ENCODE results near the gene EGLN1.

EGLN1 gene

DNA sequence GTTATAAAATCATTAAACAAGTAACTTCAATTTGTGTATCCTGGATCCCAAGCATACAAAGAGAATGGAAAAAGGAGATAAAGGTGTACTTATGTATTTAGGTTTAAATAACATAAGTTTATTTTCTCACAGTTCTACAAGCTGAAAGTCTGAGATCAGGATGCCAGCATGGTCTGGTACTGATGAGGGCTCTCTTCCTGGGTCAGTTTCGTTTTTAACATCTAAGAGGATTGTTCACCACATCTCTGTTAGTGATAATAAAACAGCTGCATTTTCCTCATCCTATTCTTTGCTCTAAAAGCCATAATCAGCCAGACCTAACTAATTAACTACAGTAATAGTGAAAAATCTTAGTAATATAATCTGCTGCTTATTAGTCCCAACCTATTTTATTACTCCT, 5.2 kb downstream of the EGLN1 start:
- no peak for DNase-seq (ENCODE audit: extremely low read depth, insufficient read length)
- H3K36me3 ChIP-seq (ENCODE audit: control insufficient read depth, insufficient read depth, low read length): no peaks in the 10 kb centered on the region
- TF ChIP-seq, protein P1, sequence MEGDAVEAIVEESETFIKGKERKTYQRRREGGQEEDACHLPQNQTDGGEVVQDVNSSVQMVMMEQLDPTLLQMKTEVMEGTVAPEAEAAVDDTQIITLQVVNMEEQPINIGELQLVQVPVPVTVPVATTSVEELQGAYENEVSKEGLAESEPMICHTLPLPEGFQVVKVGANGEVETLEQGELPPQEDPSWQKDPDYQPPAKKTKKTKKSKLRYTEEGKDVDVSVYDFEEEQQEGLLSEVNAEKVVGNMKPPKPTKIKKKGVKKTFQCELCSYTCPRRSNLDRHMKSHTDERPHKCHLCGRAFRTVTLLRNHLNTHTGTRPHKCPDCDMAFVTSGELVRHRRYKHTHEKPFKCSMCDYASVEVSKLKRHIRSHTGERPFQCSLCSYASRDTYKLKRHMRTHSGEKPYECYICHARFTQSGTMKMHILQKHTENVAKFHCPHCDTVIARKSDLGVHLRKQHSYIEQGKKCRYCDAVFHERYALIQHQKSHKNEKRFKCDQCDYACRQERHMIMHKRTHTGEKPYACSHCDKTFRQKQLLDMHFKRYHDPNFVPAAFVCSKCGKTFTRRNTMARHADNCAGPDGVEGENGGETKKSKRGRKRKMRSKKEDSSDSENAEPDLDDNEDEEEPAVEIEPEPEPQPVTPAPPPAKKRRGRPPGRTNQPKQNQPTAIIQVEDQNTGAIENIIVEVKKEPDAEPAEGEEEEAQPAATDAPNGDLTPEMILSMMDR (IDR thresholded peaks at IDR 0.05; ENCODE audit: insufficient read depth, low read length, poor library complexity, severe bottlenecking): no peak
- no peak overlapping the region for H3K4me3 ChIP-seq (replicated peaks; ENCODE audit: low read depth, low read length)
- H3K27me3 ChIP-seq (replicated peaks; ENCODE audit: control insufficient read depth, insufficient read depth, low read length): no peaks in the 10 kb centered on the region

DNA sequence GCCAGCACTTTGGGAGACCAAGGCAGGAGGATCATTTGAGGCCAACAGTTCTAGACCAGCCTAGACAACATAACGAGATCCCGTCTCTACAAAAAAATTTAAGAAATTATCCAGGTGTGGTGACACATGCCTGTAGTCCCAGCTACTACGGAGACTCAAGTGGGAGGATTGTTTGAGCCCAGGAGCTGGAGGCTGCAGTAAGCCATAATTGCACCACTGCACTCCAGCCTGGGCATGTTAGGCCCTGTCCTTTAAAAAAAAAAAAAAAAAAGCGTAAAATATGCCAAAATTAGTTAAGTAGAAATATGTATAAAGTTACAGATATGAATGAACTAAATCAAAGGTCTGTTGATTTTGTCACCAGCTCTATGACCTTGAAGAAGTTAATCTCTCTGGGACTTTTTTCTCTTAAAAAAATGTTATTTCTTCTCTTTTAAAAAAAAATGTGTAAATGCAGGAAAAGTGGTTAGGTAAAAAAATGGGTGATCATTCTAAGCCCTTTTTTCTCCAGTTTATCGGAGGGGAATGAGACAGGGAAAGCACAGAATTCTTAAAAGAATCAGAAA, 7.0 kb downstream of the EGLN1 start:
- Histone ChIP-seq H3K36me3 (ENCODE audit: control insufficient read depth, insufficient read depth, low read length) (no peaks in the 10 kb centered on the region), H3K27me3 (replicated peaks; ENCODE audit: control insufficient read depth, insufficient read depth, low read length) (no peaks in the 10 kb centered on the region), H3K4me3 (replicated peaks; ENCODE audit: low read depth, low read length) (no peak overlapping the region)
- DNase-seq (ENCODE audit: extremely low read depth, insufficient read length): no peak
- TF ChIP-seq, protein P1 (IDR thresholded peaks at IDR 0.05; ENCODE audit: insufficient read depth, low read length, poor library complexity, severe bottlenecking): no peak

DNA sequence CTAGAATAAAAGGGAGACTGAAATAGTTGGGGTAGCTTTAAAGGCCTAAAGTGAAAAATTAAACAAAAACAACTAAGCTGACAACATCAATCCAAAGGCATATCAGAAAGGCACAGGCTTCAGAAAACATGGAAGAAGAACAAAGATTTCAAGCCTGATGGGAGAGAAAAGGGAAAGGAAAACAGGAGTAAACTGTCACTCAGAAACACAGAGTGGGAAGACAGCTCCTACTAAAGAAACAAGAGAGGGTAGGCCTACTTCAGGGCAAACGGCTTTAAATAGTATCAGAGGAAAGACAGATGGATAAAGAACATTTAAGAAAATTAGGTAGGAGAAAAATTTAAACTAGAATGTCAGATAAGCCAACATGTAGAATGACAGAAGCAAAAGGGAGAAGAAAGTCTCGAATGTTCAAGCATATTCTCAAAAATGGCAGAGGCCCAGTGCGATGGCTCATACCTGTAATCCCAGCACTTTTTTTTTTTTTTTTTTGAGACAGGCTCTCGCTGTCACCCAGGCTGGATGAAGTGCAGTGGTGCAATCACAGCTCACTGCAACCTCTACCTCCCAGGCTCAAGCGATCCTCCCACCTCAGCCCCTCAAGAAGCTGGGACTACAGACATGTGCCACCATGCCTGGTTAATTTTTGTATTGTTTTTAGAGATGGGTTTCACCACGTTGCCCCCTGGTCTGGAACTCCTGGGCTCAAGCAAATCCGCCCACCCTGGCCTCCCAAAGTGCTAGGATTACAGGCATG, 7.6 kb downstream of the EGLN1 start:
- H3K4me3 ChIP-seq (replicated peaks; ENCODE audit: low read depth, low read length): no peak overlapping the region
- no peaks in the 10 kb centered on the region for H3K36me3 ChIP-seq (ENCODE audit: control insufficient read depth, insufficient read depth, low read length)
- no peaks in the 10 kb centered on the region for H3K27me3 ChIP-seq (replicated peaks; ENCODE audit: control insufficient read depth, insufficient read depth, low read length)
- TF ChIP-seq, protein P1 (IDR thresholded peaks at IDR 0.05; ENCODE audit: insufficient read depth, low read length, poor library complexity, severe bottlenecking): no peak
- no peak for DNase-seq (ENCODE audit: extremely low read depth, insufficient read length)

DNA sequence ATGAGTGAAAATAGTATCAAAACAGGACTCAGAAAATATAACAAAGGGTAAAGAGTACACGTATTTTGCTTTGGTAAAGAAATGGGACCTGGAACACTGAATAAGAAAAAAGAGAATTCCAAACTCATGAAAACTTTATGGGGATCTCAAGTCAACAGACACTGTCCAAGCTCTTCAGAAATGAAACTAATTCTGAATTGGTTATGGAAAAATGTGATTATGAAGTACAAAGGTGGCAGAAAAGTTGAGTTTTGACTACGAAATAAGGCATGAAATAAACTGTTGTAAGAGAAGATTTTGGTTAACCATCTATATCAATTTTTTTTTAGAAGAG, 8.4 kb downstream of the EGLN1 start:
- TF ChIP-seq, protein P1 (IDR thresholded peaks at IDR 0.05; ENCODE audit: insufficient read depth, low read length, poor library complexity, severe bottlenecking): no peak
- Histone ChIP-seq H3K36me3 (ENCODE audit: control insufficient read depth, insufficient read depth, low read length) (no peaks in the 10 kb centered on the region), H3K27me3 (replicated peaks; ENCODE audit: control insufficient read depth, insufficient read depth, low read length) (no peaks in the 10 kb centered on the region), H3K4me3 (replicated peaks; ENCODE audit: low read depth, low read length) (no peak overlapping the region)
- no peak for DNase-seq (ENCODE audit: extremely low read depth, insufficient read length)

DNA sequence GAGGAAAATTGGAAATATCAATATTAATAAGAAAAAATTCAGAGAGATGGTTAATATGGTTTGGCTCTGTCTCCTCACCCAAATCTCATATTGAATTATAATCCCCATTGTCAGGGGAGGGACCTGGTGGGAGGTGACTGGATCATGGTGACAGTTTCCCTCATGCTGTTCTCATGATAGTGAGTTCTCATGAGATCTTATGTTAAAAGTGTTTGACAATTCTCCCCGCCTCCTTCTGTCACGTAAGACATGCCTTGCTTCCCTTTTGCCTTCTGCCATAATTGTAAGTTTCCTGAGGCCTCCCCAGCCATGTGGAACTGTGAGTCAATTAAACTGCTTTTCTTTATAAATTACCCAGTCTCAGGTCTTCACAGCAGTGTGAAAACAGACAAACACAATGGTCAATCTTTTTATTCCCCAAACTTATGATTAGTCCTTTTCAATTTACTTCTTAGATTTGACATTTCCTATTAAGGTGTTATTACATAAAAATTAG, 11.0 kb downstream of the EGLN1 start:
- no peaks in the 10 kb centered on the region for H3K27me3 ChIP-seq (replicated peaks; ENCODE audit: control insufficient read depth, insufficient read depth, low read length)
- no peak for DNase-seq (ENCODE audit: extremely low read depth, insufficient read length)
- TF ChIP-seq, protein P1 (IDR thresholded peaks at IDR 0.05; ENCODE audit: insufficient read depth, low read length, poor library complexity, severe bottlenecking): no peak
- no peaks in the 10 kb centered on the region; the same call in 1 of the 2 replicates for H3K36me3 ChIP-seq (ENCODE audit: control insufficient read depth, insufficient read depth, low read length)
- no peak overlapping the region for H3K4me3 ChIP-seq (replicated peaks; ENCODE audit: low read depth, low read length)
